ENCODE measurements around the gene ALG10B. TPM values are rescaled to one million over a fixed set of nuclear protein-coding genes. Genes with fewer than 3 reads are reported as not detected.

ALG10B gene, protein sequence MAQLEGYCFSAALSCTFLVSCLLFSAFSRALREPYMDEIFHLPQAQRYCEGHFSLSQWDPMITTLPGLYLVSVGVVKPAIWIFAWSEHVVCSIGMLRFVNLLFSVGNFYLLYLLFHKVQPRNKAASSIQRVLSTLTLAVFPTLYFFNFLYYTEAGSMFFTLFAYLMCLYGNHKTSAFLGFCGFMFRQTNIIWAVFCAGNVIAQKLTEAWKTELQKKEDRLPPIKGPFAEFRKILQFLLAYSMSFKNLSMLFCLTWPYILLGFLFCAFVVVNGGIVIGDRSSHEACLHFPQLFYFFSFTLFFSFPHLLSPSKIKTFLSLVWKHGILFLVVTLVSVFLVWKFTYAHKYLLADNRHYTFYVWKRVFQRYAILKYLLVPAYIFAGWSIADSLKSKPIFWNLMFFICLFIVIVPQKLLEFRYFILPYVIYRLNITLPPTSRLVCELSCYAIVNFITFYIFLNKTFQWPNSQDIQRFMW
- total RNA-seq, result 19.7 TPM

DNA sequence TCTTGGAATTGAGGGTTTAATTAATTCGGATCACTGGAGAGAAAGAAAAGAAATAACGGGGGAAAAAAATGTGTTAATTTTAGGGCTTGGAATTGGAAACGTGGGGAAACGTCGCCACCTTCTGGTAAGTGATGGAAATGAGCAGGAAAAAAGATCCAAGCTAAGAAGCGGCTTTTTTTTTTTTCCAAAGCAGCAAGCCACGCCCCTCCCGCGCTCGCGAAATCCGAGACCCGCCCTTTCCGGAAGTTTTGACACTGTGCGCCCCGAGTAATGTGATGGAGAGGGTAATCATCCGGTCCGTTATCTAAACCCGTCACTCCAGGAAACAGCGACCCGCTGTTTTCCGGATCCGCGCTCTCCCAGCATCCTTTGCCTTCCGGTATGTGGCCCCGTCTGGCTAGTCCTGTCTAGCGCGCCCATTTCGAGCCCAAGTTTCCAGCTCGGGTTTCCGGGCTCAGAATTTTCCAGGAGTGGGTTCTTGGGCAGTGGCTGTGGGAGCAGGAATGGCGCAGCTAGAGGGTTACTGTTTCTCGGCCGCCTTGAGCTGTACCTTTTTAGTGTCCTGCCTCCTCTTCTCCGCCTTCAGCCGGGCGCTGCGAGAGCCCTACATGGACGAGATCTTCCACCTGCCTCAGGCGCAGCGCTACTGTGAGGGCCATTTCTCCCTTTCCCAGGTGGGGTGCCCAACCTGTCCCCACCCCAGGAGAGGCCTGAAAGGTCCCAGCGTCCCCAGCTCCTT is at the start of gene ALG10B:
ALG10B (plus strand) TSS at position 384 of the 739 bp plus-strand sequence; CDS start at position 504, 120 bp downstream.

All from camera-type eye (tissue), 1 donor.